SK-N-DZ (cell line): ENCODE data around the gene TSGA10.
"Not testable (repeated sequence)": the region's sequence is repeated elsewhere in the genome, so short reads cannot be mapped to it uniquely, and the experiment has no call there.

Experiments used
- DNase-seq: peaks from one replicate; pipeline ENCODE4 v3.0.0-alpha.2; 2015; ENCODE audit warnings: low spot score

TSGA10 gene

DNA sequence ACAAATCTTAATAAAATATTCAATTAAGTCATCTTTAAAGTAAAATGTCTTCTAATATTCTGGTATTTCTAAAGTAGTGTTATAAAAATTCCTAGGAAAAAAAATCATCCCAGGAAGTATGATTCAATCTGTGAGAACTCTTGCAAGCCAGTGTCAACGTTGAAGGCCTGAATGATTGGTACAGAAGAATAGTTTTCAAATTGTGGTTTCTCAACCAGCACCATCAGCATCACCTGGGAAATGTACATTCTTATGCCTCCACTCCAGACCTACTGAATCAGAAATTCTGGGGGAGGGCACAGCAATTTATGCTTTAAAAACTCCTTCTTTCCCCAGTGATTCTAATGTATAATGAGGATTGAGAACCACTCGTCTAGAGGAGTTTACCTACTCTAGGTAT lies 75.5 kb downstream of the TSGA10 start:
- no peak for DNase-seq

DNA sequence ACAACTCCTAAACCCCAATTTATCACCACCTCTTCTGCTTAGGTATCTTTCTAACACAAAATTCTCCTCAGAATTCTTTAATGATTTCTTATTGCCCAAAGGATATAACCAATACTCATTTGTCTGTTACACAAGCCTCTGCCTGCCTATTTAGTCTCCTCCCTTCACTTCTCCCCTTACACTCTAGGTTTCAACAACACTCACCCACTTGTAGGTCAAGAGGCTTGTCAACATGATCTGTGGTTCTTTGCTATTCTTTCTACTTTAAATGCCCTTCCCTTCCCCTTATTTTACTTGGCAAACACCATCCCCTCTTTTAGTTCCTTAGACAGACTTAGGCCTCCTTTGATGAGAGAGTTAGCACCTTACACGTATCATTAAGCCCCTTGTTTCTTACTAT lies 82.2 kb downstream of the TSGA10 start:
- no peak for DNase-seq

DNA sequence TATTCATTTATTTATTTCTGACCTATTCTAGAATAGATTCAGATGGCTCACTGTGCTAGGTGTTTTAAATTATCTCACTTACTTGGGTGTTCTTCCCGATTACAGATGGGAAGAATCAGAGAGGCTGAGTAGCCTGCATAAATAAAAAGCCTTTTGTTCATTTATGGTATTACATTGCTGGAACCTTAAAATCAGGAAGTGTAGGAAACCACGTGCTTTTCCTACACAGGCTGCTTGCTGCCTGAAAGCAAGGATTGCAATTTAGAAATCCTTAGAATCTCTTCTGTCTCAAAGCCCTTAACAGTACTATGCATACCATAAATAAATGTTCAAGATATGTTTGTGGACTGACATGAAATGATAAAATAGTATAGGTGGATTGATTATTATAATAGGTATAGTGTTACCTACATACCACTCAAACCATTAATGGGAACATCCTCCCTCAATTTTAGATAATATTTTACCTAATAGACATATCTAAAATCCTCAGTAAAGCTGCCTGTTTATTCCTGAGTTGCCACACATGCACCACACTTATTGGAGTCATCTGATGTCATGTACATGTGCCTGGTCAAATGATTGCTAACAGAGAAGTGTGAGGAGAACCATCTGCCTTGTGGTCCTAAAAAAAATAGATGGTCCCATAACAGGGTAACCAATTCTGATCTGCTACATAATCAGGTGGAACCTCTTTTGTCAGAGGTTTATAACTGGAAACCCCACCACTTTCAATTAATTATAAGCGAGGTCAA lies 86.7 kb downstream of the TSGA10 start:
- no peak for DNase-seq

DNA sequence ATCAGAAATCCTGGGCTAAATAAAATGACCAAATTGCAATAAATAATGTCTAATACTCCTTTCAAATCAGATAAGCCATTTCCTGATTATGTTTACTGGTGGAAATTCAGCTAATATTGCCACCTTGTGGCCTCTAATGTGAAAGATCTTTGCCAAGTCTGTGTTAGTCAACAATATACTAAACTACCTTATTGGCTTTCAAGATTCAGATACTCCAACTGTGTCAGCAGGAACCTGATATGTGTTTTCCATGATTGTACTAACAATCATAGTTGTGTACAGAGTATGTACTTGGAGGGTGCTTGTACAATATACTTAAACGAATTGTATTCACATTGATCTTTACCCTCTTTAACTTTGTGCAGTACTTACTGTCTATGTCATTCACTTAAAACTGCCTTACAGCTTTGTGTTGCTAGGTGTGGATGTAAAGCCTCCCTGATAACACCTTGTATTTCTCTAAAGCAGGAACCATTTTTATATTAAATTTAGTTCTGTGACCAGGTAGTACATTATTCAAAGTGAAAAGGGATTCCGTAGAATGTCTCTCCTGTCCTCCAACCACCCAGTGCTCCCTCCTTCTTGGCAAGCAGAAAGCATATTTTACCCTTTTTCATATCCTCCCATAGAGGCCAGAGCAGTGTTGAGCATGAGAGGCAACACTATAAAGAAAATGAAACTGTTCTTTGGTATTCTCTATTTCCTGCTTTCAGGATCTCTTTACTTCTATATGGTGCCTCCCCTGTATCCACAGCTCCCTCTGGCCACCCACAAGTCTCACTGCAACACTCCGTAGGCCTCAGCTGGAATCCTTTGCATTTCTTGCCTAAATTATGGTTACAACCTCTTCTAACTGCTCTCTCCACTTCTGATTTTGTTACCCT lies 88.4 kb downstream of the TSGA10 start:
- peak; percentile 14 for DNase-seq

DNA sequence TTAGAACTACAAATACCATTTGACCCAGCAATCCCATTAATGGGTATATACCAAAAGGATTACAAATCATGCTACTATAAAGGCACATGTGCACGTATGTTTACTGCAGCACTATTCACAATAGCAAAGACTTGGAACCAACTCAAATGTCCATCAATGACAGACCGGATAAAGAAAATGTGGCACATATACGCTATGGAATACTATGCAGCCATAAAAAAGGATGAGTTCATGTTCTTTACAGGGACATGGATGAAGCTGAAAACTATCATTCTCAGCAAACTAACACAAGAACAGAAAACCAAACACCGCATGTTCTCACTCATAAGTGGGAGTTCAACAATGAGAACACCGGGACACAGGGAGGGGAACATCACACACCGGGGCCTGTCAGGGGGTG lies 105.6 kb downstream of the TSGA10 start:
- DNase-seq = not testable (repeated sequence)

DNA sequence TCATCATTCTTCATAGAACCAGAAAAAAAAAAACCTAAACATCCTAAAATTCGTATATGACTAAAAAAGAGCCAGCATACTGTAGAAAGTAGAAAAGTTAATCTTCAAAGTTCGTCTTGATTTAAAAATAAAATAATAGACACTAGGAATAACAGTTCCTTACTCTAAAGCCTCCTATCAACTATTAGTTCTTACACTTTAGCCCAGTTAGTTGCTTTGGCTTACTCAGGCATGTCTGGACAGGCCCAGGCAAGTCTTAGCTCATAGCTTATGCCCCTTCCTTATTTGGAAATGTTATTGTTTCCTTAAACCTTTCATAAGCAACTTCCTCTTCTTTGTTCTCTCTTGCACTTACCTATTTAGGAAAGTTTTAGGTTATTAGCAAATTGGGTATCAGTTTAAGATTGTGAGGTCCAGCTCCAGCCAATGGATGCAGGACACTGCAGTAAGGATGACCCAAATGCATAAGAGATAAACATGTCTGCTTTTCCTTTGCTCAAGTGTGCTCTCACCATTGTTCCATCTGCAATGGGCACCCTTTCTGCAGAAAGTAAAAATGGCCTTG lies 113.9 kb downstream of the TSGA10 start:
- not testable (repeated sequence) for DNase-seq

DNA sequence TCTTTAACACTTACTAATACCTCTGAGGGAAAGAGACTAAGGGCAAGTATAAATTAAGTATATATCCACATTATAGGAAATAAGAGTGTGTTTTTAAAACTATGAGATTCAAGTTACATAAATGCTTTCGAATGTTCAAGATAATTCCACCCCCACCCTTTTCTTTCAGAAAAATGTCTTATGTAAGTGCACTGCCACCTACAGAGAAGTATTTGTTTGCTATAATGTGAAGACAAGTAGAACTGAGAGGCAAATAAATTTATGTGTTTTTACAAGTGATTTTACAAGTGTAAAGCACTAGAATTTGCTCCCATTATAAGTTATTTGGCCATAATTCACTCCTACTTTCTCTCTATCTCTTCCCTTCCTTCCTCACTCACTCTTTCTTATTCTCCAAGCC lies 118.8 kb downstream of the TSGA10 start:
- DNase-seq = no peak

DNA sequence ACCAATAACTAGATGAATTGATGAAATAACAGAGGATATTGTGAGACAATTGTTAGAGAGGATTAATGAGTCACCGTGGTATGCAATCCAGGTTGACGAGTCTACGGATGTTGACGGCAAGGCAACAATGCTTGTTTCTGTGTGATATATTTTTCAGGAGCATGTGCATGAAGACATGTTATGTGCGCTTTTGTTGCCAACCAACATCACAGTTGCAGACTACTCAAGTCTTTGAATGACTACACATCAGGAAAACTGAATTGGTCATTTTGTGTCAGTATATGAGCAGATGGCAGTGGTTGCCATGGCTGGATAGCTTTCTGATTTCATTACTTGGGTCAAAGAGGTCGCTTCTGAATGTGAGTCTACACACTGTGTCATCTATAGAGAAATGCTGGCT lies 122.0 kb downstream of the TSGA10 start:
- DNase-seq = no peak

DNA sequence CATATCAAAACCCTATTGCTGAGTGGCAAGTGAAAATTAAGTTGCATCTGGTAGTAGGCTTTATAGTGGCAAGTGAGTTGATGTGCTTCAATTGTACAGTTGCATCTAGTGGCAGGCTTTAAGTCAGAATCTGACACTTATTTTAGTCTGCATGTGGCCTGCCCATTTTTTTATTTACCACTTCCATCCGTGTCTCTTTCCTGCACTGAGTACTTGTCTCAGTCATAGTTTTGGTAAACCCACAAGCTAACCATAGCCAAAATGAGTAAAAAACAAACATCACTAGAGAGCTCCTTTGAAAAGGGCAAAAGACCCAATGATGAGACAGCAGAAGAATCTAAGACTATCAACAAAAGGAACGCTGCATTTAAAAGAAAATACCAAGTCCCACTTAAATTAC lies 122.7 kb downstream of the TSGA10 start:
- DNase-seq = no peak

DNA sequence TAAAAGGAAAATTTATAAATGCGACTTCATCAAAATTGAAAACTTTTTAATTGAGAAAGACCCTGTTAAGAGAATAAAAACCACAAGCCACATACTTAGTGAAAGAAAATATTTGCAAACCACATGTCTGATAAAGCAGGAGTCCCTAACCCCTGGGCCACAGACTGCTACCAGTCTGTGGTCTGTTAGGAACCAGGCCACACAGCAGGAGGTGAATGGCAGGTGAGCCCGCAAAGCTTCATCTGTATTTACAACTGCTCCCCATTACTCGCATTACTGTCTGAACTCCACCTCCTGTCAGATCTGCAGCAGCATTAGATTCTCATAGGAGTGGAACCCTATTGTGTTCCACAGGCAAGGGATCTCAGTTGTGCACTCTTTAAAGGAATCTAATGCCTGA lies 123.3 kb downstream of the TSGA10 start:
- DNase-seq = no peak

DNA sequence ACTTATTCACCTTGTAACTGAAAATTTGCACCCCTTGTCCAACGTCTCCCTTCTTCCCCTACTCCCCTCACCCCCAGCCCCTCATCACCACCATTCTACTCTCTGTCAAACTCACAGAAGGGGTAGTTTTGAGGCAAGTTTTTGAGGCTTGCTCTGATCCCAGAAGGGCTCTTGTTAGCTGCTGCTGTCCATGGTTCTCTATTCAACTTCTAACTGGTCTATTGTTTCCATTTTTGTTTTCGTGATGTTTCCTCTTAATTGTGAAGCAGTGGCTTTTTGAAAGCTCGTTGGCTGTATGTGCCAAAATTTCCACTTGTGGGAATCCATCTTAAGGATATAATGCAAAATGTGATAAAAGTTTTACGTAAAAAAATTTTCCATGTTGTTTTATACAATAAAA lies 126.2 kb downstream of the TSGA10 start:
- no peak for DNase-seq

DNA sequence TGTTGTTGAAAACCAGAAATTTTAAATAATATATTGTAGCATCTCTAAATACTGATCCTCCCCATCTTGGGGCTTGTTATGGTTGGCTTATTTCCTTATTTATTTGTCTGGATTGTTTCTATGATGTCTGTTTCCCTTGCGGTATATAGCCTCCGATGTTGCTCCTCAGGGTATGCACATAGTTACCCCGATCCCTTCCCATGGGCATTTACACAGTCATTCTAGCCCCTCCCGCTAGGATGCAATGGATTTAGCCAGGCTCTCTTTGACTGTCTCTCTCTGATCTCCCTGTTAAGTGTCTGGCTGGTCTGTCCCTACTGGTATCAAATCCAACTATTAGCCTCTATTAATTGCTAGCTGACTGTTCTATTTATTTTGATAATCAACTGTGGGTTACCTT lies 126.9 kb downstream of the TSGA10 start:
- DNase-seq = no peak

DNA sequence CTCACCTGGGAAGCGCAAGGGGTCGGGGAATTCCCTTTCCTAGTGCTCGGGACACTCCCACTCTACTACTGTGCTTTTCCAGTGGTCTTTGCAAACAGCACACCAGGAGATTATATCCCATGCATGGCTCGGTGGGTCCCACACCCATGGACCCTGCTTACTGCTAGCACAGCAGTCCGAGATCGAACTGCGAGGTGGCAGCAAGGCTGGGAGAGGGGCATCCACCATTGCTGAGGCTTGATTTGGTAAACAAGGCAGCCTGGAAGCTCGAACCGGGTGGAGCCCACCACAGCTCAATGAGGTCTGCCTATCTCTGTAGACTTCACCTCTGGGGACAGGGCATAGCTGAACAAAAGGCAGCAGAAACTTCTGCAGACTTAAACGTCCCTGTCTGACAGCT lies 154.0 kb downstream of the TSGA10 start:
- no peak for DNase-seq

DNA sequence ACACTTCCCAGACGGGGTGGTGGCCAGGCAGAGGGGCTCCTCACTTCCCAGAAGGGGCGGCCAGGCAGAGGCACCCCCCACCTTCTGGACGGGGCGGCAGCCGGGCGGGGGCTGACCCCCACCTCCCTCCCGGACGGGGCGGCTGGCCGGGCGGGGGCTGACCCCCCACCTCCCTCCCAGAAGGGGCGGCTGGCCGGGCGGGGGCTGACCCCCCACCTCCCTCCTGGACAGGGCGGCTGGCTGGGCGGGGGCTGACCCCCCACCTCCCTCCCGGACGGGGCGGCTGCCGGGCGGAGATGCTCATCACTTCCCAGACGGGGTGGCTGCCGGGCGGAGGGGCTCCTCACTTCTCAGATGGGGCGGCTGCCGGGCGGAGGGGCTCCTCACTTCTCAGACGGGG lies 166.0 kb downstream of the TSGA10 start:
- not testable (repeated sequence) for DNase-seq

DNA sequence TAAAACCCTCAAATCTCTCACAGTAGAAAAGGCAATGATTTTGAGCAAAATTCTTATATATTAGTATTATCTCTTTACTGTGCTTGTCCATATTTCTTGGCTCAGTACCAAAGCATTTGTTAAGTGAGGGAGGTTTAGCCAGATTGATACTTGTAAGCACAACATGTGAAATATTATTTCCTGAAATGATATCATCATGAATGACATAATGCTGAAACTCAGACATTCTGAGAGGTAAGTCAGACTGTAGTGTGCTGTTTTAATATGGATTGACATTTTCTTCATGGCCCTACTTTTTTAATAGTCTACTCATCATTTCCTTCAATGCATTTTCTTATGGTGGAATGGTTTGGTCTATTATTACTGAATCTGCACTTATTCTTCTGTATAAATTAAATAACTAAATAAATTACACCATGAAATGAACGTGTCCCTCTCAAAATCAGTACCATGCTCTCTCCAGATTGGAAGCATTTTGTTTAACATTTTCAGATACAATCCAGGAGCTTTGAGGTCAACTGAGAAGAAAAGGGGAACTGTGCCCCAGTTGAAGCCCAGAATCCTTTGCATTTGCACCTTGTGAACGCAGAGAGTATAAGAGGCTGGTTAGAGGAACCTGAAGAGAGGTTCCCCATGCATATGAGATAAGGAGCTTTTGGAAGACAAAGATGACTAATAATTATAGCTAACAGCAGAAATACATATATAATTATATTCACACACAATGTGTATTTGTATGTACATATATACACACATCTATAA lies 168.7 kb downstream of the TSGA10 start:
- no peak for DNase-seq

DNA sequence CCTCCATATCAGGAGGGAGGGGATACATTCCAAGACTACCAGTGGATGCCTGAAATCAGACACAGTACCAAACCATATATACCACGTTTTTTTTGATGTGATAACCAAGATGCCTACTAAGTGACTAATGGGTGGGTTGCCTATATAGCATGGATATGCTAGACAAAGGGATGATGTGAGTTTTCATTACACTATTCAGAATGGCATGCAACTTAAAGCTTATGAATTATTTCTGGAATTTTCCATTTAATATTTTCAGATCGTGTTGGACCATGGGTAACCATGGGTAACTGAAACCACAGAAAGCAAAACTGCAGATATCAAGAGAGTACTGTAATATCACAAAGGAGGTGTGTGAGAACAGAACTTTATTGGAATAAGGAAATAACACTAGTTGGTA lies 179.1 kb downstream of the TSGA10 start:
- DNase-seq = no peak

DNA sequence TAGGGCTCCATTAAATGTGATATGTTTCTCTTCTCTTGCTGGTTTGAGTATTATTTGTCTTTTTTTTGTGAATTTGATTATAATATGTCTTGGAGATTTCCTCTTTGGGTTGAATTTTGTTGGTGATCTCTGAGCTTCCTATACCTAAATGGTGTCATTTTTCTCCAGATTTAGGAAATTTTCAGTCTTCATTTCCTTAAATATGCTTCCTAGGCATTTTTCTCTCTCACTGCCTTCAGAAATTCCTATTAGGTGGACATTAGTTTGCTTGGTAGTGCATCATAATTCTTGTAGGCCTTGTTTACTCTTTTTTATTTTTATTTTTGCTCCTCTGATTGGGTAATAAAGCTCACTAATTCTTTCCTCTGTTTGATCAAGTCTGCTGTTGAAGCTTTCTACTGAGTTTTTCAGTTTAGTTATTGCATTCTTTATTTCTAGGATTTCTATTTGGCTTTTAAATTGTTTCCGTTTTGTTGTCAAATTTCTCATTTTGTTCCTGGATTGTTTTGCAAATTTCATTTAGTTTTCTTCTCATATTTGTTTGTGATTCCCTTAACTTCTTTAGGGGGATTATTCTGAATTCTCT lies 182.1 kb downstream of the TSGA10 start:
- DNase-seq = no peak

DNA sequence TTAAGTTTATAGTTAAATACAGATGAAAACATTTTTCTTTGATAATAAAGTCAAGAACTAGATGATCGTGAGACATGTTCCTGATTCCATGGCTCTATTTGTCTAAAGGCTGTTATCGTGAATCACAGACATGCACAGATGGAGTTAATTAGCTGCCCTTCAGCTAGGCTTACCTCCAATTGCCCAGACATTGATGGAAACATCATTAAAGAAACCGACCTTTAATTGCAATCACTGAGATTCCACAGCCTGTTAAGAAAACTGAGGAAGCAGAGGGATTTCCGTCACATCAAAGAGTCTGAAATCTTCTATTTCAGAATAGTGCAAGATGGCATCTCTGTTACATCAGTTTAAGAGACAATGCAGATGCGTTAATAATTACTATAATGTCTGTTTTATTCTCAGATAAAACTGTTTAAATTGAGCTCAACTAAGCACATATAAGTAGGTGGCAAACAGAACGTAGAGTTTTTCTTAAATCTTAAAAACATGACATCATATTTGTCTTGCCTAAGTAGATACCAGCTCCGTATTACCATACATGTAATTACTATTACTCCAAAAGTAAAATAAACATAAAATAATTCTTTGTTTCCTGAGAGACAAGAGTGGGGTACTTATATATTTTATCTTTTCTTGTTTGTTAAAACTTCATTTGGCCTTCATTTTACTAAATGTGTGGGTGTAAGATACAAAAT lies 194.8 kb downstream of the TSGA10 start:
- DNase-seq = peak; percentile 8

DNA sequence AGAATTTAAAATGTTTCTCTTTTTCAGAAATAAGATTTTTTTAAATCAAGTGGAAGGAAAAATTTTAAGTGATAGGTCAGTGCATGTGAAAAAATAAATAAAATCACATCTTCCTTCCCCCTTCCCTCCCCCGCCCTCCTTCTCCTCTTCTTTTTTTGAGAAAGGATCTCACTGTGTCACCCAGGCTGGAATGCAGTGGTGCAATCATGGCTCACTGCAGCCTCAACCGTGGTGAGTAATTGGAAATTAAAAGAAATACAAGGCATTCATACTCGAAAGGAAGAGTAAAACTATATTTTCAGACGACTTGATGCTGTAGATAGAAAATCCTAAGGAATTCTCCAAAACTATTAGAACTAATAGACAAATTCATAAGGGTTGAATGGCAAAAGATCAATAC lies 201.8 kb downstream of the TSGA10 start:
- no peak for DNase-seq

DNA sequence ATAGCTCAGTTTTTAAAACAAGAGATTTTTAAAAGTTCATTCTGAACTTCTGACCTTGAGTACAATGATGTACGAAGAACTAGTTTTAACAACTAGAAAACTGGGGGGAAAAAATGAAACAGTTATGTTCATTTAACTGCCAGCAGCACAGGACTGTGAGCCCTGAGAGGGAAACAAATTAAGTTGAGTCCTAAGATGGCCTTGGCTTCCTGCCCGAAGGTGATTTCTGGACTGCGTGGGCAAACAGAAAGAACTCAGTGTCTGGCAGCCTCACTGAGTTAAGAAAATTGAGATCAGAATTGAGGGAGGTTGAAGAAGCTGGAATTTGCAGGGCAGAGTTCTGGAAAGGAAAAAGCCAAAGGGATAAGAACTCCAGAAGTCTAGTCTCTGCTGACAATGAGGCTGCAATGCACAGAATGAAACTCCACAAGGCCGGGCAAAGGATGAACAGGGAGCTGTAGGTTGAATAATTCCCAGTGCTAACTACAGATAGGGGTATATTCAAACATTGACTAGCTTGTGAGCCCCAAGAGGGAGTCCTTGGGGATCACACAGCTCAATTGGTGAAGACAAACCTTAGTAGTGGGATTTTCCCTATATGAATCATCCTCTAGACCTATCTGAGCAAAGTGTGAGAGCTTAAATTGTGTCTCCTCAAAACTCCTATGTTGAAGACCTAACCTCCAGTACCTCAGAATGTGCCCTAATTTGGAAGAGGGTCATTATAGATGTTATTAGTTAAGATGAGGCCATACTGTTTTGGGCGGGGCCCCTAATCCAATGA lies 205.6 kb downstream of the TSGA10 start:
- DNase-seq = no peak
